ENCODE results near the gene NRG2. TPM values are rescaled to one million over a fixed set of nuclear protein-coding genes. Genes with fewer than 3 reads are reported as not detected.

Gene NRG2
- total RNA-seq, 6 donors from 2014 or later, result 0.46 to 4.2 (median 1.5) TPM

DNA sequence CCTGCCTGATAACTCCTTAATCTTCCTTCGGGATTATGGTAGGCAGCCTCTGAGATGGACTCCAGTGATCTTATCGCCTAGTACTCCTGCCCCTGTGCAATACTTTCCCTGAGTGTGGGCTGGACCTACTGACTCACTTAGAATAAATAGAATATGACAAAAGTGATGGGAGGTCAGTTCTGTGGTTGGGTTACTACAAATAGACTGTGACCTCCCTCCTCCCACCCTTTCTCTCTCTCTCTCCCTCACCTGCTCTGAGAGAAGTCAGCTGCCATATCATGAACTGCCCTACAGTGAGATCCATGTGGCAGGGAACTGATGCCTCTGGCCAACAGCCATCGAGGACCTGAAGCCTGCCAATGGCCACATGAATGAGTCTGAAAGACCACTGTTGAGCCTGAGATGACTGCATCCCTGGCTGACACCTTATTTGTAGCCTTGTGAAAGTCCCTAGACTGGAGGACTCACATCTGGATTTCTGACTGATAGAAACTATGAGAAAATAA, 31.7 kb downstream of the NRG2 start:
- 78 to 91% methylated on average over 3 of the region's 3 CpGs for WGBS, 2 donors
- Histone ChIP-seq H3K27ac (no peak overlapping the region), H3K9me3 (no peaks in the 10 kb centered on the region), H3K36me3 (no peaks in the 10 kb centered on the region), H3K4me3 (no peak overlapping the region), H3K4me1 (no peaks in the 10 kb centered on the region), H3K27me3 (no peaks in the 10 kb centered on the region)
- ATAC-seq (ENCODE audit: low FRiP score in 2 of 2) (no peak), DNase-seq (no peak)
- TF ChIP-seq EP300 (IDR thresholded peaks at IDR 0.05), result no peak
- TF ChIP-seq POLR2A (IDR thresholded peaks at IDR 0.05), result no peak
- no peak for TF ChIP-seq POLR2AphosphoS5 (IDR thresholded peaks at IDR 0.05)
- TF ChIP-seq, protein P1, sequence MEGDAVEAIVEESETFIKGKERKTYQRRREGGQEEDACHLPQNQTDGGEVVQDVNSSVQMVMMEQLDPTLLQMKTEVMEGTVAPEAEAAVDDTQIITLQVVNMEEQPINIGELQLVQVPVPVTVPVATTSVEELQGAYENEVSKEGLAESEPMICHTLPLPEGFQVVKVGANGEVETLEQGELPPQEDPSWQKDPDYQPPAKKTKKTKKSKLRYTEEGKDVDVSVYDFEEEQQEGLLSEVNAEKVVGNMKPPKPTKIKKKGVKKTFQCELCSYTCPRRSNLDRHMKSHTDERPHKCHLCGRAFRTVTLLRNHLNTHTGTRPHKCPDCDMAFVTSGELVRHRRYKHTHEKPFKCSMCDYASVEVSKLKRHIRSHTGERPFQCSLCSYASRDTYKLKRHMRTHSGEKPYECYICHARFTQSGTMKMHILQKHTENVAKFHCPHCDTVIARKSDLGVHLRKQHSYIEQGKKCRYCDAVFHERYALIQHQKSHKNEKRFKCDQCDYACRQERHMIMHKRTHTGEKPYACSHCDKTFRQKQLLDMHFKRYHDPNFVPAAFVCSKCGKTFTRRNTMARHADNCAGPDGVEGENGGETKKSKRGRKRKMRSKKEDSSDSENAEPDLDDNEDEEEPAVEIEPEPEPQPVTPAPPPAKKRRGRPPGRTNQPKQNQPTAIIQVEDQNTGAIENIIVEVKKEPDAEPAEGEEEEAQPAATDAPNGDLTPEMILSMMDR (IDR thresholded peaks at IDR 0.05), result no peak

GRCh38 chr5:140010798-140011197, 32.3 kb downstream of the NRG2 start:
- DNase-seq (no peak), ATAC-seq (ENCODE audit: low FRiP score in 2 of 2) (no peak)
- Histone ChIP-seq H3K4me1 (no peaks in the 10 kb centered on the region), H3K27me3 (no peaks in the 10 kb centered on the region), H3K4me3 (no peak overlapping the region), H3K9me3 (no peaks in the 10 kb centered on the region), H3K36me3 (no peaks in the 10 kb centered on the region), H3K27ac (no peak overlapping the region)
- TF ChIP-seq EP300 (IDR thresholded peaks at IDR 0.05), result no peak
- no peak for TF ChIP-seq POLR2A (IDR thresholded peaks at IDR 0.05)
- TF ChIP-seq, protein P1 (IDR thresholded peaks at IDR 0.05), result no peak
- TF ChIP-seq POLR2AphosphoS5 (IDR thresholded peaks at IDR 0.05), result no peak
- 83 to 85% methylated on average over 3 of the region's 3 CpGs for WGBS, 2 donors

DNA sequence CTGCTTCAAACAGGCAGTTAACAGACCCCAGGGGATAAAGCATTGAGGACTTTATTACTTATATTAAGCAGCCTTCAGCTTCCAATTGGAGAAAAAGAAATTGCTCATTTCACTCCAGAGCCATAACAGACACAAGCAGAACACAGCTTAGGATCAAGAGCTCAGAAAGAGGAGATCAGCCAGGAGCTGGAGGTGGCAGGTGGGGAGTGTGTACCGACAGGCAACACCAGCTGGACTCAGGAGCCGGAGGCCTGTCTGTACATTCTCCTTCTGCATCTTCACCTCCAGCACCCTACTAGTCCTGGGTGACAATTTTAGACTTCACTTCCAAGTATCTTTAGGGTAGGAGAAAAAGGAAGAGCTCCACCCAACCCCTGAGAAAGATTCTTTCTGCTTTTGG, 35.8 kb downstream of the NRG2 start:
- DNase-seq (no peak), ATAC-seq (ENCODE audit: low FRiP score in 2 of 2) (no peak)
- Histone ChIP-seq H3K27ac (no peak overlapping the region), H3K9me3 (no peaks in the 10 kb centered on the region), H3K4me1 (no peaks in the 10 kb centered on the region), H3K36me3 (no peaks in the 10 kb centered on the region), H3K27me3 (no peaks in the 10 kb centered on the region), H3K4me3 (no peak overlapping the region)
- WGBS, 2 donors, result 93 to 97% methylated on average over 2 of the region's 2 CpGs
- TF ChIP-seq POLR2AphosphoS5 (IDR thresholded peaks at IDR 0.05), result no peak

- ATAC-seq (ENCODE audit: low FRiP score in 2 of 2) (no peak), DNase-seq (no peak)
- Histone ChIP-seq H3K4me1 (no peaks in the 10 kb centered on the region), H3K27me3 (no peaks in the 10 kb centered on the region), H3K36me3 (no peaks in the 10 kb centered on the region), H3K4me3 (no peak overlapping the region), H3K9me3 (no peaks in the 10 kb centered on the region), H3K27ac (no peak overlapping the region)
- 83 to 84% methylated on average over 4 of the region's 4 CpGs for WGBS, 2 donors
- no peak for TF ChIP-seq EP300 (IDR thresholded peaks at IDR 0.05)
- TF ChIP-seq POLR2A (IDR thresholded peaks at IDR 0.05), result no peak
- no peak for TF ChIP-seq POLR2AphosphoS5 (IDR thresholded peaks at IDR 0.05)
- TF ChIP-seq, protein P1 (IDR thresholded peaks at IDR 0.05), result no peak
These were observed 37.9 kb downstream of the NRG2 start for GRCh38 chr5:140005145-140005591.

DNA sequence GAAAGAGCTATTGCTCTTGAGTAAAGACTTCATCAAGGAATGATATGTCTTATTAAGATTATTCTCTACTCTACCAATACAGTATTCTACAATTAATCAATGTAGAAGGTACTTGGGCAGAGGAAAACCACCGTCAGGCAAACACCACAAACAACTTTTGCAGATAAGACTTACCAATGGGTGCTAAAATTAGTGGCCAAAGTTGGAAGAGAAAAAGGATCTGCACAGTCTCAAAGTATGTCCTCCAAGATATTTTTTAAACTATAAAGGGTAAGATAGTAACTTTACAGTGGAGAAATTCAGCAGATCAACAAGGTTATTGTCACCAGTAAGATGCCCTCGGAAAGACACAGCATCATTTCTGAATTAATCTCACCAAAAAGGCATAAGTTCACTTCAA, 38.9 kb downstream of the NRG2 start:
- DNase-seq, result no peak
- H3K4me3 ChIP-seq, result no peak overlapping the region
- H3K27ac ChIP-seq, result no peak overlapping the region
- no peaks in the 10 kb centered on the region for H3K36me3 ChIP-seq
- TF ChIP-seq POLR2A (IDR thresholded peaks at IDR 0.05), result no peak
- WGBS, 2 donors, result 68 to 74% methylated on average over 2 of the region's 2 CpGs
- ATAC-seq (ENCODE audit: low FRiP score in 2 of 2), result no peak
- H3K4me1 ChIP-seq, result no peaks in the 10 kb centered on the region
- H3K9me3 ChIP-seq, result no peaks in the 10 kb centered on the region
- H3K27me3 ChIP-seq, result no peaks in the 10 kb centered on the region

- no peaks in the 10 kb centered on the region for H3K4me1 ChIP-seq
- no peak overlapping the region for H3K27ac ChIP-seq
- H3K27me3 ChIP-seq, result no peaks in the 10 kb centered on the region
- no peaks in the 10 kb centered on the region for H3K36me3 ChIP-seq
- WGBS, 2 donors, result 89 to 91% methylated on average over 1 of the region's 1 CpG
- TF ChIP-seq EP300 (IDR thresholded peaks at IDR 0.05), result no peak
- no peak for TF ChIP-seq POLR2A (IDR thresholded peaks at IDR 0.05)
- TF ChIP-seq, protein P1 (IDR thresholded peaks at IDR 0.05), result no peak
- TF ChIP-seq POLR2AphosphoS5 (IDR thresholded peaks at IDR 0.05), result no peak
- H3K4me3 ChIP-seq, result no peak overlapping the region
- no peak for ATAC-seq (ENCODE audit: low FRiP score in 2 of 2)
- DNase-seq, result no peak
- no peaks in the 10 kb centered on the region for H3K9me3 ChIP-seq
These were observed 39.6 kb downstream of the NRG2 start for GRCh38 chr5:140003519-140003918.
